Prostate gland (tissue), 2 donors: ENCODE measurements around the gene ESPNL. TPM values are rescaled to one million over a fixed set of nuclear protein-coding genes. Genes with fewer than 3 reads are reported as not detected.
"Not testable (repeated sequence)": the region's sequence is repeated elsewhere in the genome, so short reads cannot be mapped to it uniquely, and the experiment has no call there.

Experiments used
- DNase-seq: peaks from one replicate; pipeline ENCODE4 v3.0.0-alpha.2; 2019; ENCODE audit warnings: low spot score
- H3K27ac ChIP-seq, 2 donors: fragments of 200-600 bp; sonication (generic); 2 replicates each; pipeline ENCODE4 v1.5.1; 2017 to 2019
- H3K27me3 ChIP-seq: fragments of 200-600 bp; sonication (generic); replicated peaks from 2 replicates; pipeline ENCODE4 v1.5.1; 2019; ENCODE audit not compliant: insufficient read depth
- H3K36me3 ChIP-seq, 2 donors: fragments of 200-600 bp; sonication (generic); 1 replicate in 1 of 2; 2 replicates in 1 of 2; pipeline versions ENCODE4 v1.5.1 to v1.8.1; 2017 to 2019
- H3K4me1 ChIP-seq: fragments of 200-600 bp; sonication (generic); replicated peaks from 2 replicates; pipeline ENCODE4 v1.5.1; 2019
- H3K4me3 ChIP-seq, 2 donors: fragments of 200-600 bp; sonication (generic); 2 replicates each; pipeline ENCODE4 v1.5.1; 2017 to 2019
- H3K9me3 ChIP-seq: fragments of 200-600 bp; sonication (generic); 2 replicates; pipeline ENCODE4 v1.5.1; 2017
- POLR2A ChIP-seq: fragments of 450-650 bp; IDR thresholded peaks from one replicate; pipeline ENCODE4 v1.6.1; 2016; ENCODE audit warnings: antibody characterized with exemption, mild to moderate bottlenecking
- POLR2AphosphoS5 ChIP-seq: sonication (generic); formaldehyde crosslinking; IDR thresholded peaks from one replicate; pipeline ENCODE4 v1.6.1; 2017; ENCODE audit warnings: antibody characterized with exemption
- WGBS: methylation state at CpG from one replicate; pipeline ENCODE4 v1.1.5; 2018; 5-methylcytosine and 5-hydroxymethylcytosine counted together
- intact Hi-C: fragments of 100-400 bp; cut with DNase I; formaldehyde crosslinking; loops from one replicate; pipeline ENCODE4 v1.14.2; 2022
- total RNA-seq, 2 donors: library from RNA; depleted of rRNA; stranded (reverse); fragments of >200 nt; gene quantifications; one replicate each; pipeline ENCODE4 v1.1.0, GENCODE V29; 2016
- TF ChIP-seq, protein P1 (sequence below), 4 experiments: fragments of 200-600 bp in 2 of 4; fragments of 450-650 bp in 2 of 4; sonication (generic) in 2 of 4; IDR thresholded peaks; 1 replicate in 3 of 4; 2 replicates in 1 of 4; pipeline ENCODE4 v1.5.1; 2016 to 2019; ENCODE audit warnings: antibody characterized with exemption in 4 of 4, mild to moderate bottlenecking in 2 of 4, moderate library complexity in 2 of 4

The ESPNL gene
- total RNA-seq, 2 donors from 2014 or later = 0.68 to 3.9 TPM

DNA sequence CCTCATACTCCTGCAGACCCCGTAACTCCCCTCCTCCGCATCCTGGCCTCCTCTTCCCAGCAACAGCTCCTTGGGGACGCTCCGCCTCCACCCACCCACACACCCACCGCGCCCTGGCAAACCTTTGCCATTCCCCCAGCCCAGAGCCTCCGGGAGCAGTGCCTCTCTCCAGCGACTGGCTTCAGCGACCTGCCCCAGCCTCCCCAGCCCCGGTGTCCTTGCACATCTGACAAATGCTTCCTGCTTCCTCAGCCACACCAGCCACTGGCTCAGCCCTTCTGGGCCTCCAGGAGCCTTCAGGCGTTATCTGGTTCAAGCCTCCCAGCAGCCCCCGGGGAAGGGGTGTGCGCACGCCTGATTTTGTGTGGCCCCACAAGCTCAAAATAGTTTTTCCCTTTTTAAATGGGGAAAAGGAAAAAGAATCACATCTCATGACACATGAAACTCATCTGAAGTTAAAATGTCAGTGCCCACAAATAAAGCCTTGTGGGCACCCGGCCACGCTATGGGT, 14.2 kb downstream of the ESPNL start:
- no peaks in the 10 kb centered on the region for H3K4me1 ChIP-seq
- peaks cover 2% of the 10 kb centered on the region for H3K27me3 ChIP-seq
- H3K27ac ChIP-seq = no peak overlapping the region
- TF ChIP-seq, protein P1, sequence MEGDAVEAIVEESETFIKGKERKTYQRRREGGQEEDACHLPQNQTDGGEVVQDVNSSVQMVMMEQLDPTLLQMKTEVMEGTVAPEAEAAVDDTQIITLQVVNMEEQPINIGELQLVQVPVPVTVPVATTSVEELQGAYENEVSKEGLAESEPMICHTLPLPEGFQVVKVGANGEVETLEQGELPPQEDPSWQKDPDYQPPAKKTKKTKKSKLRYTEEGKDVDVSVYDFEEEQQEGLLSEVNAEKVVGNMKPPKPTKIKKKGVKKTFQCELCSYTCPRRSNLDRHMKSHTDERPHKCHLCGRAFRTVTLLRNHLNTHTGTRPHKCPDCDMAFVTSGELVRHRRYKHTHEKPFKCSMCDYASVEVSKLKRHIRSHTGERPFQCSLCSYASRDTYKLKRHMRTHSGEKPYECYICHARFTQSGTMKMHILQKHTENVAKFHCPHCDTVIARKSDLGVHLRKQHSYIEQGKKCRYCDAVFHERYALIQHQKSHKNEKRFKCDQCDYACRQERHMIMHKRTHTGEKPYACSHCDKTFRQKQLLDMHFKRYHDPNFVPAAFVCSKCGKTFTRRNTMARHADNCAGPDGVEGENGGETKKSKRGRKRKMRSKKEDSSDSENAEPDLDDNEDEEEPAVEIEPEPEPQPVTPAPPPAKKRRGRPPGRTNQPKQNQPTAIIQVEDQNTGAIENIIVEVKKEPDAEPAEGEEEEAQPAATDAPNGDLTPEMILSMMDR (IDR thresholded peaks at IDR 0.05) = no peak
- no peak for TF ChIP-seq POLR2A
- TF ChIP-seq POLR2AphosphoS5 = no peak
- intact Hi-C loops = no loop called here
- 77% methylated on average over 16 of the region's 16 CpGs for WGBS
- H3K9me3 ChIP-seq = no peaks in the 10 kb centered on the region
- no peak overlapping the region for H3K4me3 ChIP-seq
- H3K36me3 ChIP-seq = no peaks in the 10 kb centered on the region
- no peak for DNase-seq

- no peak for TF ChIP-seq POLR2A
- TF ChIP-seq, protein P1 (IDR thresholded peaks at IDR 0.05) = no peak
- TF ChIP-seq POLR2AphosphoS5 = no peak
- 89% methylated on average over 32 of the region's 32 CpGs for WGBS
- Histone ChIP-seq H3K4me1 (no peaks in the 10 kb centered on the region), H3K9me3 (no peaks in the 10 kb centered on the region), H3K4me3 (no peak overlapping the region), H3K27ac (no peak overlapping the region), H3K27me3 (peaks cover 2% of the 10 kb centered on the region), H3K36me3 (no peaks in the 10 kb centered on the region)
- intact Hi-C loops = no loop called here
- DNase-seq = no peak
These were observed 14.9 kb downstream of the ESPNL start for GRCh38 chr2:238114851-238115660.

GRCh38 chr2:238115709-238116108, 15.6 kb downstream of the ESPNL start:
- H3K9me3 ChIP-seq, H3K27me3 ChIP-seq, H3K27ac ChIP-seq, H3K36me3 ChIP-seq, H3K4me1 ChIP-seq, H3K4me3 ChIP-seq, intact Hi-C loops, DNase-seq: not testable (repeated sequence)
- WGBS = 95% methylated on average over 12 of the region's 12 CpGs

DNA sequence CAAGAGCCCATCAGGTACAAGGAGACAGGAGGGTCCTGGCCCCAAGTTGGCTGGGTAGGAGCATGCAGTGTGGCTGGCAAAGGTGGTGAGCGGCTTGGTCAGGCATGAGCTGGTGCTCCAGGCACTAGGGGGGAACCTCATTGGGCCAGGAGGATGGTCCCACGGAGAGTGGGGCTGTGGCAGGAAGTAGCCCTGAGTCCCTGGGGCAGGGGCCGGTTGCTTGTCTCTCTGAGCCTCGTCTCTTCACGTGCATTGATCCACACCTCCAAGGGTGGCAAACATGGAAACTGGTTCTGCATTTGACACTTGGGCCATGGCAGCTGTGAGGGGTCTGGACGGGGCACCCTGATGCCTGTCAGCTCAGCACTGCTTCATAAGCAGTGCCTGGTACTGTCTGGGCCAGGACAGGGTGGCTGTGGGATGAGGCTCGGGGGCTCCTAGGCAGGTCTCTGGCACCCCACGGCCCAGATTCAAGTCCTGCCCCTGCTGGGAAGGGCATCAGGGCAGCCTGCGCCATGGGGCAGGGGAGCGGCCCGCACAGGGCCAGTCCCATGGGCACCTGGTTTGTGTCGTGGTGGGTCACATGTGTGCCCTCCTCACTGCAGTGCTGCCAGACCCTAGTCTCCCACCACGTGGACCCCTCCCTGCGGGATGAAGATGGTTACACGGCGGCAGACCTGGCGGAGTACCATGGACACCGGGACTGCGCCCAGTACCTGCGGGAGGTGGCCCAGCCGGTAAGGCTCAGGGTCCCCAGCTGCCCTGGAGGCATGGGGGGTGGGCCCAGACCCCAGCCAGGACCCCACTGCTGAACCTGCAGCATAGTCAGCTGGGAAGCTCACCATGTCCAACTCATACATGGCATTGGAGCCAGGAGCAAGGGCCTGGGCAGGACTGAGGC, 16.4 kb downstream of the ESPNL start:
- Histone ChIP-seq H3K9me3 (no peaks in the 10 kb centered on the region), H3K27ac (no peak overlapping the region), H3K27me3 (peaks cover 2% of the 10 kb centered on the region), H3K4me1 (no peaks in the 10 kb centered on the region), H3K36me3 (no peaks in the 10 kb centered on the region), H3K4me3 (no peak overlapping the region)
- intact Hi-C loops = no loop called here
- WGBS = 80% methylated on average over 18 of the region's 21 CpGs
- TF ChIP-seq, protein P1 (IDR thresholded peaks at IDR 0.05) = no peak
- TF ChIP-seq POLR2AphosphoS5 (no peak), POLR2A (no peak)
- no peak for DNase-seq
